Endothelial cell (in vitro differentiated cells): ENCODE data around the gene CYTH1. TPM values are rescaled to one million over a fixed set of nuclear protein-coding genes. Genes with fewer than 3 reads are reported as not detected.
A peak's percentile ranks its signal among the peaks of the same experiment; 100 is the strongest.

Source experiments
- DNase-seq: peaks from one replicate; pipeline ENCODE4 v3.0.0; 2021; ENCODE audit warnings: low spot score
- H3K27ac Mint-ChIP-seq: one replicate; pipeline ENCODE4 v1.8.0; 2021; ENCODE audit warnings: mixed read lengths, inconsistent platforms; ENCODE audit not compliant: unreplicated experiment
- H3K27me3 Mint-ChIP-seq: one replicate; pipeline ENCODE4 v1.8.0; 2021; ENCODE audit warnings: mild to moderate bottlenecking, moderate library complexity, mixed read lengths, inconsistent platforms; ENCODE audit not compliant: unreplicated experiment
- H3K36me3 Mint-ChIP-seq: one replicate; pipeline ENCODE4 v1.8.0; 2021; ENCODE audit warnings: mild to moderate bottlenecking, low read depth, mixed read lengths, inconsistent platforms; ENCODE audit not compliant: unreplicated experiment
- H3K4me1 Mint-ChIP-seq: one replicate; pipeline ENCODE4 v1.8.0; 2021; ENCODE audit warnings: mild to moderate bottlenecking, mixed read lengths, inconsistent platforms; ENCODE audit not compliant: unreplicated experiment
- H3K4me3 Mint-ChIP-seq: one replicate; pipeline ENCODE4 v1.8.0; 2021; ENCODE audit warnings: mild to moderate bottlenecking, mixed read lengths, inconsistent platforms; ENCODE audit not compliant: unreplicated experiment
- H3K9me3 Mint-ChIP-seq: one replicate; pipeline ENCODE4 v1.8.0; 2021; ENCODE audit warnings: mixed read lengths, inconsistent platforms; ENCODE audit not compliant: unreplicated experiment
- CTCF ChIP-seq: fragments of 200-600 bp; sonication (generic); IDR thresholded peaks from one replicate; pipeline ENCODE4 v1.5.0; 2021; ENCODE audit warnings: antibody characterized with exemption; ENCODE audit not compliant: unreplicated experiment
- total RNA-seq: library from RNA; stranded (reverse); fragmentation: NEBNext Ultra II Directional; extraction: Animal tissue kit (Norgen Biotek cat#: 25700); gene quantifications from one replicate; pipeline ENCODE4 v1.2.1, GENCODE V29; 2021; ENCODE audit not compliant: unreplicated experiment

Gene CYTH1
- total RNA-seq, 1 donor from 2014 or later: 73.3 TPM

GRCh38 chr17:78747488-78747887, 34.6 kb downstream of the CYTH1 start:
- no peak overlapping the region for H3K27ac Mint-ChIP-seq
- H3K9me3 Mint-ChIP-seq: no peaks in the 10 kb centered on the region

DNA sequence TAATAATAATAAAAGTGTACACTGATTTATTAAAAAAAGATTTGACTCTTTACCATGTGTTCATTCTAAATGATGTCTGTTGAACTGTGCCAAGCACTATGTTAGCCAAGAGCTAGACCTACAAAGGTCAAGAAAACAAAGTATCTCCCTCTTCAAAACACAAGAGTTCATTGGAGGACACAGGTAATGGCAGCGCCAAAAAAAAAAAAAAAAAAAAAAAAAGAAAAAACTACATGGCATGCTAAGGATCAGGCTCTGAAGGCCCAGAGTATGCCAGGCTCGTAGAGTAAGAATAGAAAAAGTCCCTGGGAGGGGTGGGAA, 35.2 kb downstream of the CYTH1 start:
- no peaks in the 10 kb centered on the region for H3K9me3 Mint-ChIP-seq
- TF ChIP-seq CTCF: no peak
- H3K27ac Mint-ChIP-seq: no peak overlapping the region

More at GRCh38 chr17:78747488-78747887, 34.6 kb downstream of the CYTH1 start:
- no peak for DNase-seq
- Mint-ChIP-seq H3K4me1 (peaks cover 55% of the 10 kb centered on the region), H3K36me3 (no peaks in the 10 kb centered on the region), H3K4me3 (no peak overlapping the region), H3K27me3 (peaks cover 2% of the 10 kb centered on the region)
- TF ChIP-seq CTCF: no peak

GRCh38 chr17:78746263-78746948, 35.7 kb downstream of the CYTH1 start:
- DNase-seq: no peak
- no peak for TF ChIP-seq CTCF
- H3K27me3 Mint-ChIP-seq: peaks cover 4% of the 10 kb centered on the region
- peak overlapping the region; percentile 31 for H3K27ac Mint-ChIP-seq
- no peaks in the 10 kb centered on the region for H3K36me3 Mint-ChIP-seq
- no peaks in the 10 kb centered on the region for H3K9me3 Mint-ChIP-seq
- no peak overlapping the region for H3K4me3 Mint-ChIP-seq
- H3K4me1 Mint-ChIP-seq: peaks cover 65% of the 10 kb centered on the region

More for the DNA sequence above, 35.2 kb downstream of the CYTH1 start:
- no peak for DNase-seq
- H3K36me3 Mint-ChIP-seq: no peaks in the 10 kb centered on the region
- H3K4me1 Mint-ChIP-seq: peaks cover 60% of the 10 kb centered on the region
- H3K4me3 Mint-ChIP-seq: no peak overlapping the region
- peaks cover 2% of the 10 kb centered on the region for H3K27me3 Mint-ChIP-seq

- H3K36me3 Mint-ChIP-seq: no peaks in the 10 kb centered on the region
- peak; percentile 86 for TF ChIP-seq CTCF
- H3K27ac Mint-ChIP-seq: peak overlapping the region; percentile 7
- peaks cover 4% of the 10 kb centered on the region for H3K27me3 Mint-ChIP-seq
- peak; percentile 31 for DNase-seq
- H3K4me1 Mint-ChIP-seq: peaks cover 68% of the 10 kb centered on the region
- H3K9me3 Mint-ChIP-seq: no peaks in the 10 kb centered on the region
- H3K4me3 Mint-ChIP-seq: no peak overlapping the region
Observed at GRCh38 chr17:78745407-78746088, 36.5 kb downstream of the CYTH1 start.

- H3K27me3 Mint-ChIP-seq: peaks cover 4% of the 10 kb centered on the region
- no peak for TF ChIP-seq CTCF
- H3K27ac Mint-ChIP-seq: peak overlapping the region; percentile 83
- DNase-seq: no peak
- H3K4me3 Mint-ChIP-seq: no peak overlapping the region
- H3K4me1 Mint-ChIP-seq: peaks cover 73% of the 10 kb centered on the region
- no peaks in the 10 kb centered on the region for H3K9me3 Mint-ChIP-seq
- peaks cover 6% of the 10 kb centered on the region for H3K36me3 Mint-ChIP-seq
Observed at GRCh38 chr17:78742901-78743300, 39.2 kb downstream of the CYTH1 start.
